SIG-M5 treated with dmso at 0.1 percent for 504 hours (cell line): ENCODE results near the gene SORBS1.
"Not testable (repeated sequence)": the region's sequence is repeated elsewhere in the genome, so short reads cannot be mapped to it uniquely, and the experiment has no call there.

Source experiments
- DNase-seq: peaks from one replicate; lab custom pipeline; 2025; ENCODE audit not compliant: unreplicated experiment; lab: John Stamatoyannopoulos, UW

SORBS1 gene

DNA sequence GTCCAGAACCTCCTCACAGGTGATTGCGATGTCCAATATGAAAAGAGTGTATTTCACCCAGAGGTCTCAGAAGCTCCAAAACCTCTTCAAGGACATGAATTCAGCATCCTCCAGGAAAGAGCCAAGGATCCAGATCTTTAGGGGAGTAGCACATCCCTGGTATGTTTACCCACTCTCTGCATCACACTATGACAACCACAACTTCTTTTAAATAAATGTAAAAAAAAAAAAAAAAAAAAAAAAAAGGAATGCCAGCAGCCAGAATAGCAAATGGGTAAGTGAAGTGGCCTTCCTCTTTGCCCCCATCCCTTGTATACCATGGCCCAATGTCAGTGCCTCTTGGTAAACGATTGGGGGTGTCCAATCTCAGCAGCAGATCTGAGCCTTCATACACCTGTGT lies 67.3 kb downstream of the SORBS1 start:
- DNase-seq: no peak

DNA sequence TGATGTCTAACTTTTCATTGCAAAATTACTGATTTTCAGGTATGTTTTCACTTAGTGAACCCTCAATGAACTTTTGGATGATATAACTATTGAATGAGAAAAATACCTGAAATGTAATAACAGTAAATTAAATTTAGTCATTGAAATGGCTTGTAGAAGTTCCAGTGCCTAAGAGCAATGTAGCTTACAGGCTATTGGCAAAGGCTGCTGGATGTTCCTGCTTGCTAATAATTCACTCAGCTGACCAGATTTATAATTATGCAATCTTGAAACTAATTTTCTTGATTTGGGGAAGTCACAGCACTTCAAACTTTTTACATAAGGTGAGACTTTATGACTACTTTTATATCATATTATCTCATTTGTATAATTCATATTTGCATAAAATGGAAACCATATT lies 73.2 kb downstream of the SORBS1 start:
- DNase-seq: no peak

DNA sequence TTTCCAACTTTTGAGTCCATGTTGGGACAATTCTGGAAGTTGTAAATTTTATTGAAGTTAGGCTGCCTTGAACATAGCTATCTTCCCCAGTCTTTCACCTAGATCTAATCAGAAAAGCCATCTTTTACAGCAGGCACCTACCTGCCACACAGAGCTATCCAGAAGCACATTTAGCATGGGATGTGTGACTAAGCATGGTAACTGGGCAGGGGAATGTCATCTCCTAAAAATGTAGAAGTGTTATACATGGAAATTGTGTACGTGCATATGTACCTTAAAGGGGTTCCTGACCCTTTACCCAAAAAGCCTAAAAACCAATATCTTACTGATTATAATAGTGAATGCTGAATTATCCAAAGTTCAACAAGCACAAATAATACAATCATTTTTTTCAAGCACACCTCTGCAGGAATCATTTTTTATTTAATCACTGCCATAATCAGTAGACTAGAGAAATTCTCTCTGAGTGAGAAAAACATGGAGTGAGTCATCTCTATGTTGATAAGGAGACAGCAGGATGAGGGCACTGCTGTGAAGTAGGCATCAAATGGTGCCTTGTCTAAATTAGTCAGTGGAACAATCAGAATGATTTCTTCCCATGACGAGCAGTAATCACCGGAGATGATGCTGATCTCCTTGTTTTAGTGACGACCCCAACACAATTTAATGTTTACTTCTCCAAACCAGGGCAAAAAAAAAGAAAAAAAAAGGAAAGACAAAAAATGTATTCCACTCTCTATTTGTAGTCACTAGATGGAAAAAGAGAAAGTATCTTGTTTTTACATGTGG lies 75.9 kb downstream of the SORBS1 start:
- DNase-seq: no peak

DNA sequence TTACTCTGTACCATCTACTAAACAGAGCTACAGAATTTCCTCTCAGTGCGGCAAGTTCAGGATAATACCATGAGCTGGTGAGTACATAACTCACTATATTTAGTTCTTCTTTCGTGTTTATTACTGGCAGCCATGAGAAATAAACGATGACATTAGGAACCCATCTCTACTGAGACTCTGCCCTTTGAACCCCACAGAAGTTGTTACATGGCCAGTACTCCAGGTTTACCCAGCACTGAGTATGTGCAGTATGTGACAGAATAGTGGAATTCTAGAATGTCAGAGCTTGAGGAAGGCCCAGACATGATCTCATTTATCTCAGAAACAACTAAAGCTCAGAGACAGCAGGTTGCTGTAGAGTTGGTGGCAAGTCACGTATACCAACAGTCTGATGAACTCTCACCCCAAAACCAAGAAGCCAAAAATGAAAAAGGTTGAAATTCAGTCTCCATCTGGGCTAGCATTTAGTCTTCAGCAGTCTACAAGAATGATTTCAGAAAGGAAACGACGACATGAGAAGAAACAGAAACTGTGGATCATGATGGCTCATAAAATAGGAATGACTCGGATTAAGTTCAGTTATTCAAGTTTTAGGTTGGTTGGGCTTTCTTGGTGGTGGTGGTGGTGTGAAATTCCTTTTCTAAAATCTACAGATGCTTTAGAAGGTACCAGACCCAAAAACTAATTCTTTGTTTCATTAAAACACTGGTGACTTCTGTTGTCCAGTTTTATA lies 78.5 kb downstream of the SORBS1 start:
- DNase-seq: no peak

DNA sequence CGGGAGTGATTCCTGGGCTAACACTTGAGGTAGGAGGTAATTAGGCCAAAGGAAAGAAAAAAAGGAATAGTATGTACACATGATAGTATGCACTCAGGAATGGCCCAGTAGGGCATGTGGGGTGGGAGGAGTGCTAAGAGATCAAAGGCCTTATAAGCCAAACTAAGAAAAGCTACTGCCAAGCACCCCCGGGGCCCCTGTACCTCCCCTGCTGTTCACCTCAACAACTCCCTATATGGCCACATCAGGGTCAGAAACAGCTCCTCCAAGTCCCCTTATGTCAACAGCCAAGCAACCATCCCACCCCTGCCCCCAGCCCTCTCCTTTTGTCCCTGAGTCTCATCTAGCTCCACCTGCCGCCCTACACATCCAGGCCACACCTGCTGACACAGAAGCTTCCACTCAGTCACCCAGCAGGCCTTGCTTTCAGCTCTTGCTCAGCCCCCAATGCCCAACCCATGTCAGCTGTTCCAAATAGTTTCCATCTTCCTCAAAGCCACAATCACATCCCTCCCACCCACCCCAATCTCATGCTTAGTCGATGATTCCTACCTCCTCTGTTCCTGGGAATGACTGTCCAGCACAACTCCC lies 80.2 kb downstream of the SORBS1 start:
- no peak for DNase-seq

DNA sequence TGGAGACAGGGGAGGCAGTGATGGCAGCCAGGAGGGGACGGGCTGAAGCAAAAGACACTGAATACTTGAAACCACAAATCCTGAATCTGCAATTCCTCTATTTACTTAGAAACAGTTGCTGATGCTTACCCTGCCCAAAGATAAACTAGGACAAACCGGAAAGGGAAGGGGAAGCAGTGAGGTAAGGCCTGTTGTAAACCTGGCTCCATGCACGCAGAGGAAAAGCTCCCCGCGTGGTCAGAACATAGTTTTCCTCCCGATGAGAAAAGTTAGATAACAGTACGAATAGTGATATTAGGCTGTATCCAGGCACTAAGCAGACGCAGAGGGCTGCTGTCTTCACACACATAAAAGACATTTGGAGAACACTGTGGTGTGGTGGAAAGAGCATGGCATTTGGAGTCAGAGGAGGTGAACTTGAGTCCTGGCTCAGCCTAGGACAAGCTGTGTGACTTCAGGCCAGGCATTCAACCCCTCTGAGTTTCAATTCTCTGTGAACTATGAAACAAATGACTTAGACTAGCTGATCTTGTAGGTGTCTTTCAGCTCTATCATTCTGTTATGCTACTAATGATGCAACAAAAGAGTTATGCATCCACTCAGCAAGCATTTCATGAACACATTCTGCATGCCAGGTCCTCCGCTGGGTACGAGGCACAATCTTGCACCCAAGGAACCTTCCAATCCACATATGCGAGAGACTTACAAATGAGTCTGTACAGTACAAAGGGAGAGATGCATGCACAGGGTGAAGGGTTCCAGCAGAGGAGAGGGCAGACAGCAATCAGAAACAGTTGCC lies 80.9 kb downstream of the SORBS1 start:
- no peak for DNase-seq

DNA sequence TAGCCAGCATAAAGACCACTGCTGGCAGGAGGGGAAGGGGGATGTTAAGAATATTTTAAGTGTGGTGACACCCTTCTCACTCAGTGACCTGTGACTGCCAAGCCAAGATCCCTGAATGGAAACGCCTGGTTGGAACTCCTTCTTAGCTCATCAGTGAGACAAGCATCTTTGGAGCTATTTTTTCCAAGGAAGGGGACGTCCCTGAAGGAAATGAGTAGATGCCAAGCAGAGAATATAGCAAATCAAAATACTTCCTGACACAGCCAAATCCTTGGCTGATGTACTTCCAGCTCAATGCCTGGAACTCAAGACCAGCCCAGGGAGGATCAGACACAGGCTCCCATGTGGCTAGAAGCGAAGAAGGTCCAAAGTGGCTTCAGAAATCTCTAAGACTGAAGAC lies 82.2 kb downstream of the SORBS1 start:
- no peak for DNase-seq

DNA sequence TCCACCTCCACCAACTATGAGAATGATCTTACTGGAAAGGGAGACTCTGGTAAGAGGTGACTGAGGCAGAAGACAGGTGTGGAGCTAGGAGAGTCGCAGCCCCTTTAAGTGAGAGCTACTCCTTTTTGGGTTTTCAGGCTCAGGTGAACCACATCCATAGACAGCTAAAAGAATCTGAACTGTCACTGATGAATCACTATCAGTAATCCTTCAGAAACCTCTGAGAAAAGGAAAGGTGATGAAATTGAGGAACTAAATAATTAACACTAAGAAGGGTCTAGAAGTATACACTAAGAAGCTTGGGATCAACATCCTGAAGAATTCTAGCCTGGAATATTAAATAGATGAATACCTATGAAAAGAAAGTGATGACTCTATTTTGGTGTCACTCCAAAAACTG lies 83.0 kb downstream of the SORBS1 start:
- DNase-seq: no peak

DNA sequence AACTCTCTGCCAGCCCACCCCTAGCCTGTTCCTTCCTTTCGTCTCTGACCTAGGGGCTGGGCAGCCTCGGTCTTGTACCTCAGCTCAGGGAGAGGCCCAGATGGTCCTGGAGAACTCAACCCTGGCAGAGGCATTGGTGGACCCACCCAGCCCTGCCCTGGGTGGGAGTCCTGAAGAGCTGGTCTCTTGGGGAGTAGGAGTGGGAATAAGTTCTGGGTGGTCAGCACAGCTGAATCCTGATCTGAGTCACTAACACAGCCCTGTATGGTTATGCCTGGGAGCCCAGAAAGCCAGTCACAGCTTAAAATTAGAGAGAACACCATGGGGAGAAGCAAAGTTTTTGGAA lies 84.0 kb downstream of the SORBS1 start:
- no peak for DNase-seq

DNA sequence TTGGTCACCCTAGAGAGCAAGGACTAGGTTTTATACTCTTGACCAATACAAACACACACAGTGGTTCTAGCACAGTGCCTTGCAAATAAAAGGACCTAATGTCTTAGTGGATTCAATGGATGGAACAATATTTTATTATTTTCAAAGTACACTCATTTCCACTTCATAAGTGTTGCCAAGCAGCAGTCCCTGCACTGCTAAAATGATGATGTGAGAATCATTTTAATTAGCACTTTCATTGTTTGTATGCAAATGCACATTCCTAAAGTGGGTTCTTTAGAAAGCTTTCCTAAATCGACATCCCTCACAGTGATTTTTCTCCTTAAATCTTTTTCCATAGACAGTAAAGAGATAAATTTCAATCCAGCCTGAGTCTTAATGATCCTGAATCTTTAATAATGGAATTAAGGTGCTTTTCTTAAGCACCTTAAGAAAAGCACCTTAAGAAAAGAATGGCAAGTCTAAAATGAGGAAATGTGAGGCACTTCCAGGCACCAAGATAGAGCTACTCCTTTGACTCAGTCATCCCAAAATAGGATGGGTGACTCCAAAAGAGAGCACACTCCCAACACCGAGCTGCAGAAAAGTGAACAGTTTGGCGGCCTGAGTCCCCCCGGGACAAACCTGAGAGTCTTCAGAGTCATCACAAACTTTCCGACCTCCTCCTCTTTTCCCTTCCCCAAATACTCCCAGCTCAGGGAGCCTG lies 84.5 kb downstream of the SORBS1 start:
- no peak for DNase-seq

DNA sequence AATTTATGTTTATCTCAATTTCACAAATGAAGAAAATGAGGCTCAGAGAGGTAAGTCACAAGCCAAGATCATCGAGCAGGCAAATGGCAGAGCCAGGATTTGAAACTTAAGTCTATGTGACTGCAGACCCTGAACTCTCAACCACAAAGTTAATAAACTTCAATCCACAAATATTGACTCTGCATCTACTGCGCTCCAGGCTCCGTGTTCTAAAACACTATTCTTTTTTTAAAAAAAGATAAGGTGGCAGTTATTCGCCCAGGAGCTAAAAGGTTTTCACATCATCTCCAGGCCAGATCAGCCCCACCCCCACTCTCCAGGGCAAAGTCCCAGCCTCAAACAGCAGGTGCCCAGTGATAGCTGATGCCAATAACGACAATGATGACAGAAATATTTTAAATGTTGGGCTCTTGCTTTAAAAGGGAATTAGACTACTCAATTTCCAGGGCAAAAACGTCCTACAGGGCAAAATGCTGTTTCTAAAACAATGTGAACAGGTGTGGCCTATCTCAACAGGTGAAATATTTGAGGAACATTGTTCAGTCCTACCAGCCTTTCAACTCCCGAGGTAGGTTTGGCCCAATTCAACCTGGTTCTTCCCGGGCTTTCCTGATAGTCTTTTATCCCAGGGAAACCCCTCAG lies 85.2 kb downstream of the SORBS1 start:
- DNase-seq: no peak

DNA sequence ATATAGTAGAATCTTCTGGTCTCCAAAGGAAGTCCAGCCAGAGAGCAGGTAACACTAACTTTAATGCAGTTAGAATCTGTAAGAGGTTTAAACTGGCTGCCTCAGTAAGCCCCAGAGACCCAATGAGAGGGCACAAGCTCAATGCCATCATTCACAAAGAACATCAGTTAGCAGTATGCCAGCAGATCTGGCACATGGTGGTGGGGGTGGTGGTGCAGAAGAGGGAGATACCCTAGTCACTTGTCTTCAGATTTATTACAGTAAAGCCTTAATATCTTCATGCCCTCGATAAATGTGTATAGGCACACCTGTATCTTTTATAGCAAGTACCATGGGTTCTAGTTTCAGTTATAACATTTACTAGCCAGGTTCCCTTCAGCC lies 86.2 kb downstream of the SORBS1 start:
- no peak for DNase-seq

DNA sequence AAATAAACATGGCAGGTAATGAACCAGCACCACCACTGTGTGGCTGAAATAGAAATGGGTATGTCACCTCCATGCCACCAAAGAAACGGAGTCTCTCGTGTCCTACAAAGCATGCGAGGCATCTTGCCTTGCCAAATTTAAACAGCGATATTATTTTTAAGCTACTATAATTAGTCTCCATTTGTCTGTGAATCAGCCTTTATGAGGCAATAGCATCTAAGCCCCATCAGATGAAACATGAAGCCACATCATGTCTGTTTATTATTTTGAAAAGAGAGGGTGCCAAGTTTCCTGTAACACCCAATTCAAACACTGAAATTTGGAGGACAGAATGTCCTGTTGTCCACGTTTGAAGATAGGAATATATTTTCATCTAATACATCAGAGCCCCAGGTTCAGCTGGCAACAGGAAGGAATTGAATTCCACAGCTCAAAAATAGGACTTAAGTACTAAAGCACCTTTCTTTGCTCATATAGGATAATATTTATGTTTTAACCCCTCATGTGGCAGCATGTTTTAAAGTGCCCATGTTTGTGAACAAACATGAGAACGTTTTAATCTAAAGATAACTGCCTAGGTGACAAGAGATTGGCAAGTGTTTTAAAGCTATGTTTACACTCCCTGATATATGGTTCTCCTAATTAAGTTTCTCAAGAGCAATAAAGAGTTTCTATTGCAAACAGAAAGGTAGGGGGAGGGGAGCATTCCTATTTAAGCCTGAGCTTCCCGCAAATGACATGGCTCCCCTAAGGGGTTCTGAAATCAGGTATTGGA lies 86.8 kb downstream of the SORBS1 start:
- no peak for DNase-seq

DNA sequence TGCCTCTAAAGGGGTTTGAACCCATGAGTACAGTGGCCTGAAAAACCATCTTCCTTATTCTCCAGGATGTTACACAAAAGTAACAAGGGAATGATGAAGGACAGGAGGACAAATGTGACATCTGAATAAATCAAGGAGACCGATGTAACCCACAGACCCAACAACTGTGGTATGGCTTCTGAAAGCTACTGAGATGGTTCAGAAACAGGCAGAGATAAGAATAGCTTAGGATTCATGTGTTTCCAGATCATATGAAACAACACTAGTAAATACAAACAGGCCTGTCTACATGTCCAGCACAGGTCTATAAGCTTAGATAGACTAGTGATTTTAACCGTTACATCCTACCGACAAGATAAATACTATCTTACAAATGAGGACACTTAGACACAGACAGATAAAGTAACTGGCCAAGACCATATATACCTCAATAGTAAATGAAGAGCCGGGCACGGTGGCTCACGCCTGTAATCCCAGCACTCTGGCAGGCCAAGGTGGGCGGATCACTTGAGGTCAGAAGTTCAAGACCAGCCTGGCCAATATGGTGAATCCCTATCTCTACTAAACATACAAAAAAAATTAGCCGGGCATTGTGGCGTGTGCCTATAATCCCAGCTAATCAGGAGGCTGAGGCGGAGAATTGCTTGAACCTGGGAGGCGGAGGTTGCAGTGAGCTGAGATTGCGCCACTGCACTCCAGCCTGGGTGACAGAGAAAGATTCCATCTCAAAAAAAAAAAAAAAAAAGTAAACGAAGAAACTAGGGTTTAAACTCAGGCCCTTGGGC lies 88.7 kb downstream of the SORBS1 start:
- DNase-seq: no peak

DNA sequence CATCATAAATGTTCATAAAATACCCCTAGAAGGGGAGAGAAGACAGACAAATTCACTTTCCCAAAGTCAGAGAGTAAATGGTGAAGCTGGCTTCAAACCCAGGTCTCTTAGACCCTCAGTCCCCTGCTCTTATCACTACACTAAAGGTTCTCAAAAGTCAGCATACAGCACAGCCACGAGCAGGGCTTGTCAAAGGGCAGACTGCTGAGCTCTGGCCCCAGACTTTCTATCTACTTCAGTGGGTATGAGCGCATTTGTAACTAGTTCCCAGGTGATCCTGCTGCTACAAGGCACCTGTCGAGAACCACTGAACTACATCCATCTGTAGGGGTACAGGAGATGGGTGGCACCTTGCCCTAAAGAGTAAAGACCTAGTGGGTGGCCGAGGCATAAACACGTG lies 91.5 kb downstream of the SORBS1 start:
- DNase-seq: no peak

DNA sequence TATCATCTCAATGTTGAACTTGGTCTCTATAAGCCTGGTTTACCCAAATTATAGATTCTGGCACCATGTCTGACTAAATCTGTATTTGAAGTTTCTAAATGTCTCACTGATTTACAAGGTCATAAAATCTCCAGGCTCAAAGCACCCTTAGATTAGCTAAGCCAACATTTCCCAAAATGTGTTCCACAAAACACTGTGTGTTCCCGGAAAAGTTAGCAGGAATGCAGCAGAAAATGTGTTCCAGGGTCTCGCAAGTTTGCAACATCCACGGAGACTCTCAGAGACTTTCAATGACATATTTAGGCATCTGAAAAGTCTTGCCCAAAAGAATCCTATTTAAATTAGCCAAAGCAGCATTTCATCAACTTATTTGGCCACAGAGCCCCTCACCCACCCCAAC lies 91.9 kb downstream of the SORBS1 start:
- no peak for DNase-seq

DNA sequence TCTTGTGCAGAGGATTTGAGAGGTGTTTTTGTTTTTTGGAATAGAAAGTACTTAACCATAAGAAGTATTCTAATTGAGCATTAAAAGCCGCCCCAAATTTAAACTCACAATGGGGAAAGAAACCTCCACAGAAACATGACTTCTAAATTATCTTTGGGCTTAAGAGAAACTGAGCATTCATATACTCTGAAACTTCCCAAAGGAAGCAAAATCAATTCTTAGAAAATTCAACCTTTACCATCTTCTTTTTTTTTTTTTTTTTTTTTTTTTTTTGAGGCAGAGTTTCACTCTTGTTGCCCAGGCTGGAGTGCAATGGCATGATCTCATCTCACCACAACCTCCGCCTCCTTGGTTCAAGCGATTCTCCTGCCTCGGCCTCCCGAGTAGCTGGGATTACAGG lies 93.5 kb downstream of the SORBS1 start:
- not testable (repeated sequence) for DNase-seq

DNA sequence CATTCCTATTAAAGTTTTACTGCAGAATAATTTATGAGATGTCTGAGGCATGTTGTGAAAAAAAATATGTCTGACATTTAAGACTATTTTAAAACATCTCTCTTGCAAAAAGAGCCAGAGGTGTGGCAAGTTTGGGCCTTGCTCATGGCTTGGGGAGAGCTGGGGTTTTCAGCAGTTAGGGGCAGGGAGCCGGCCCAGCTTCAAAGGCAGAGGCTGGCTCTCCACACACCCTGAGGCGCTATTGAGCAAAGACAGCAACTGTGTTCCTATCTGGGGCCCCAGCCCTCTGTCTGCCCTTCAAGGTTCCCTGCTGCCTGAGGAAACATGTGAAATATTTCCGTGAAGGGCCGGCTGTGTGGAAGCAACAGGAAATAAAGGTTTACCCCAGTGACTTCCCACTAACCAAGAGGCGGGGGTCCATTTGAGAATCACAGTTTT lies 94.0 kb downstream of the SORBS1 start:
- peak; percentile 2 for DNase-seq

DNA sequence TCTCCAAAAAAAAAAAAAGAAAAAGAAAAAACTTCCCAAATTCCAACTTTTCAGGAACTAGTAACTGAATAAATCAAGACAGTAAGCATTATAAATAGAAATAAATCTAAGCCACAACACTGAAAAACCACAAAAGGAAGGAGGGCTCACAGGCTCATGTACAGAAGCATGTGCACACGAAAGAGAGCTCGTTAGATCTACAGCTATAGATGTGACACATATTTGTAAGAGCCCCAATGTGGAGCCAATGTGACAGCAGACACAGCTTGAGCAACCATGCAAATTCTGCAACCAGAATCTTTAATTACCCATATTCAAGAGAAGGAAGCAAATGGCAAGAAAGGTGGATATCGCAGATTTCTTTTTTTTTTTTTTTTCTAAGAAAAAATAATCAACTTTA lies 94.7 kb downstream of the SORBS1 start:
- no peak for DNase-seq
